ENCODE data around the gene TDRD9. TPM values are rescaled to one million over a fixed set of nuclear protein-coding genes. Genes with fewer than 3 reads are reported as not detected.
"Not testable (repeated sequence)": the region's sequence is repeated elsewhere in the genome, so short reads cannot be mapped to it uniquely, and the experiment has no call there.

Gene TDRD9
- total RNA-seq, 1 experiment from 2014 or later = not detected

- no peak overlapping the region for H3K4me3 ChIP-seq
- no peaks in the 10 kb centered on the region for H3K4me1 ChIP-seq
- H3K36me3 ChIP-seq = no peaks in the 10 kb centered on the region
- no peaks in the 10 kb centered on the region for H3K9me3 ChIP-seq (replicated peaks)
- DNase-seq = no peak
- no peaks in the 10 kb centered on the region for H3K27me3 ChIP-seq
- no peak overlapping the region for H3K27ac ChIP-seq
These were observed 28.9 kb upstream of the TDRD9 start for GRCh38 chr14:103899316-103899715.

DNA sequence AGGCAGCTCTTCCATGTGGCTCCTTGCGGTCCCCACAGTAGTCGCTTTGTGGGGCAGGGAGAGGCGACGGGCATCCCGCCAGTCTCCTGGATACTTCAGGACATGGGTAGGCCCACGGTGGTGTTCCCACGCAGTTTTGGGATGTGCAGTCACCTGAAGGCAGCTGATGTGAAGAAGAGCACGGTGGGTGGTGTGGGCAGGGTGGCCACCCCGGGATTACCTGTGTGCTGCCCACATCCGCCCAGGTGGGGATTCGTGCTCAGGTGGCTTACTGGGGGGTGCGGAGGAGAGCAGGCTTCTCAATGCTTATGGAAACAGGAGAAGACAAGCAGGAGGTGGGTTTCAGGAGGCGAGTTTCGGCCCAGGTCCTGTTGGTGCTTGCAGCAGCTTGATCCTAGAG, 28.4 kb upstream of the TDRD9 start:
- no peak for DNase-seq
- H3K4me3 ChIP-seq = no peak overlapping the region
- no peaks in the 10 kb centered on the region for H3K27me3 ChIP-seq
- no peaks in the 10 kb centered on the region for H3K4me1 ChIP-seq
- no peaks in the 10 kb centered on the region for H3K9me3 ChIP-seq (replicated peaks)
- H3K36me3 ChIP-seq = no peaks in the 10 kb centered on the region
- H3K27ac ChIP-seq = no peak overlapping the region

DNA sequence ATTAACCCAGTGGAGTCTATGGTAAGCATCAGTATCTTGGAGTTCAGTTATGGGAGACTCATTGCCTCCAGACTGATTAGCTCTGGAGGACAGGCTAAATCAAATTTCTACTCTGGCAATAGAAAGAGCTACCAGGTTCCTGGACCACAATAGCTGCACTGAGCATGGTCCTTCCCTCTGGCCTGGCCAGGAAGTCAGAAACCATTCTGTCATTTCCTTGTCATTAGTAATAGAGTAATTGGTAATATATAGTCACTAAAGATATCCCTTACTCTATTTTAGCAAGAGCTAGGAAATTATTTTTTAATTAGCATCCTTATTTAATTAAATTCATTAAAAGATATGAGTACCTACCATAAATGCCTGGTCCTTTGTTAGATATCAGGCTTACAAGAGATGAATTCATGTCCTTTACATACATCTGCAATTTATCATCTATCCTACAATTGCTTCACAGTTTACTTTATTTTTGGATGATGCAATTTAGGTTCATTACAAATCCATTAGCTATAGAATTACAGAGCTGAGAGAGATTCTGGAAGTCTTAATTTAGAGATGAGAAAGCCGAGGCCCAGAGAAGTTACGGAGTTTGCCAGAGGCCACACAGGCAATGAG, 23.7 kb upstream of the TDRD9 start:
- Histone ChIP-seq H3K4me3 (no peak overlapping the region), H3K4me1 (no peaks in the 10 kb centered on the region), H3K27me3 (no peaks in the 10 kb centered on the region)

GRCh38 chr14:103905842-103906456, 22.3 kb upstream of the TDRD9 start:
- Histone ChIP-seq H3K36me3 (no peaks in the 10 kb centered on the region), H3K27ac (no peak overlapping the region), H3K4me1 (peaks cover 3% of the 10 kb centered on the region; the same call in 1 of the 2 replicates), H3K27me3 (no peaks in the 10 kb centered on the region), H3K4me3 (no peak overlapping the region), H3K9me3 (replicated peaks) (no peaks in the 10 kb centered on the region)
- DNase-seq = no peak

More for the DNA sequence above, 23.7 kb upstream of the TDRD9 start:
- DNase-seq = no peak
- H3K9me3 ChIP-seq (replicated peaks) = no peaks in the 10 kb centered on the region
- H3K27ac ChIP-seq = no peak overlapping the region
- no peaks in the 10 kb centered on the region for H3K36me3 ChIP-seq

GRCh38 chr14:103908580-103908979, 19.7 kb upstream of the TDRD9 start:
- no peaks in the 10 kb centered on the region for H3K27me3 ChIP-seq
- no peak overlapping the region for H3K4me3 ChIP-seq
- no peaks in the 10 kb centered on the region for H3K9me3 ChIP-seq (replicated peaks)
- H3K36me3 ChIP-seq = peaks cover 14% of the 10 kb centered on the region
- no peak for DNase-seq
- H3K4me1 ChIP-seq = peaks cover 3% of the 10 kb centered on the region; the same call in 1 of the 2 replicates
- no peak overlapping the region for H3K27ac ChIP-seq

DNA sequence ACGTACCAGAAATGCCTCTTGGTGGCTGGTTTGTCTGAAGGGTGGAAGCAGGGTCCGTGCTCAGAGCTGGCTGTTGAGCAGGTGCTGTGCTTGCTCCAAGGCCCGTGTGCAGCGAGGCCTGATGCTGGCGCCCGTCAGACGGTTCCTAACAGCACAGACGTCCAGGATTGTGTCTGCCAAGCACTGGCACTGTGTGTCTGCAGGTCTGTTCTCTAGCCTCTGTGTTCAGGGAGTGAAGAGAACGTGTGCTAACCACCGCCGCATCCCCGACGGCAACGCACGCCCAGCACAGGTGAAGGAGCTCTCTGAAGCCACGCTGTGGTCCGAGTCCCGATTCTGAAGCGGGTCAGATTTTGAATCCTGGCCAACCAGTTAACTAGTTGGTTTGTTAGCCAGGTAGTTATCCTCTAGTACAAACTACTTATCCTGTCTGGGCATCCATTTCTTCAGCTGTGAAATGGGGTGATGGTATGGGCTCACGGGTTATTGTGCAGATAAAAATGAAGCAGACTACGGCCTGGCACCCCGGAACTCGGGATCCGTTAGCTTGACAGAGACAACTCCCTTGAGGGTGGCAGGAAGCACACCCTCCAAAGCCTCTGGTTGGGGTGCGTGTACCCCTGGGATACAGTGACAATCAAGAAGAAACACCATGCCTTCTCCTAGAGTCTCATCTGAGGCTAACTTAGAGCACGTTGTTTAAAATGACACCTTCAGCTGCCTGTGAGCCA, 18.6 kb upstream of the TDRD9 start:
- peaks cover 3% of the 10 kb centered on the region; the same call in 1 of the 2 replicates for H3K4me1 ChIP-seq
- no peak overlapping the region for H3K4me3 ChIP-seq
- DNase-seq = no peak
- H3K27ac ChIP-seq = no peak overlapping the region
- no peaks in the 10 kb centered on the region for H3K9me3 ChIP-seq (replicated peaks)
- H3K36me3 ChIP-seq = peaks cover 21% of the 10 kb centered on the region
- H3K27me3 ChIP-seq = no peaks in the 10 kb centered on the region

DNA sequence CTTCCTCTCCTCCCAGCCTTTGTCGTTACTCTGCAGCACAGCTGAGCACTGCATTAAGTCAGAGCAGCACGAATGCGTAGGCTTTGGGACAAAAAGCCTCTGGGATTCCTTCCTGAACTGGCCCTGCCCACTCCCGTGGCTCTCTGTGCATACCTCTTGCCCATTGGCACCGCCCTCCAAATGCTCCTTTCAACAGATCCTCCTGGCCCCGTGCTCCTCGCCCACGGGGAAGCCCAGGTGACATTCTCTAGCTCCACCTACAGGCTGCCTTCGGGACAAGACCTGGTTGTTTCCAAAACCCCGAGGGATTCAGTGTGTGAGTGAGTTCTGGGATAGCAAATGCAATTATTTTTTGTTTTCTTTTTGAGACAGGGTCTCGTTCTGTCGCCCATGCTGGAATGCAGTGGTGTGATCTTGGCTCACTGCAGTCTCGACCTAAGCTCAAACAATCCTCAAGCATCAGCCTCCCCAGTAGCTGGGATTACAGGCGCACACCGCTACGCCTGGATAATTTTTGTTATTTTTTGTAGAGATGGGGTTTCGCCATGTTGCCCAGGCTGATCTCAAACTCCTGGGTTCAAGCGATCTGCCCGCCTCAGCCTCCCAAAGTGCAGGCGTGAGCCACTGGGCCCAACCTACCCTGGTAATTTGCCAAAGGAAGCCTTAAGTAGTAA, 17.9 kb upstream of the TDRD9 start:
- peak; percentile 87 to 91 for DNase-seq
- Histone ChIP-seq H3K27me3 (no peaks in the 10 kb centered on the region), H3K9me3 (replicated peaks) (no peaks in the 10 kb centered on the region), H3K36me3 (peaks cover 24% of the 10 kb centered on the region), H3K27ac (no peak overlapping the region), H3K4me1 (peaks cover 3% of the 10 kb centered on the region; the same call in 1 of the 2 replicates), H3K4me3 (no peak overlapping the region)

DNA sequence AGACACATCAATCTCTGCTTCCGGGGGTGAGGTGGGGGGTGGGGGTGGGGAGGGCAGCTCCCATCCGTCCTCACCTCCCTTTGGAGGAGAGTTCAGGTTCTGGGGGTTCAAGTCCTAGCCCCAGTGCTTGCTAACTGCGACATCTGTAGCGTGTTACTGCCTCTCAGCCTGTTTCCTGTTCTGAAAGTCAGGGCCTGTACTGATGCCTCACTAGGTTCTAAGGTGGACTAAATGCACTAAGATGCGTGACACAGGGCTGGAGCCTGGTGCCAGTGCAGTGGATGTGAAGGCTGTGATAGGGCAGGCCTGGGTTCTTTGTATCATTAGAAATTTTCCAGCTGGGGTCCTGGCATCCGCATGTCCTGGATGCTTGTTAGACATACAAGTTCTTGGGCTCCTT, 17.3 kb upstream of the TDRD9 start:
- no peak overlapping the region for H3K4me3 ChIP-seq
- no peak overlapping the region for H3K27ac ChIP-seq
- peaks cover 27% of the 10 kb centered on the region for H3K36me3 ChIP-seq
- no peaks in the 10 kb centered on the region for H3K9me3 ChIP-seq (replicated peaks)
- H3K4me1 ChIP-seq = peaks cover 3% of the 10 kb centered on the region; the same call in 1 of the 2 replicates
- DNase-seq = no peak
- H3K27me3 ChIP-seq = no peaks in the 10 kb centered on the region

DNA sequence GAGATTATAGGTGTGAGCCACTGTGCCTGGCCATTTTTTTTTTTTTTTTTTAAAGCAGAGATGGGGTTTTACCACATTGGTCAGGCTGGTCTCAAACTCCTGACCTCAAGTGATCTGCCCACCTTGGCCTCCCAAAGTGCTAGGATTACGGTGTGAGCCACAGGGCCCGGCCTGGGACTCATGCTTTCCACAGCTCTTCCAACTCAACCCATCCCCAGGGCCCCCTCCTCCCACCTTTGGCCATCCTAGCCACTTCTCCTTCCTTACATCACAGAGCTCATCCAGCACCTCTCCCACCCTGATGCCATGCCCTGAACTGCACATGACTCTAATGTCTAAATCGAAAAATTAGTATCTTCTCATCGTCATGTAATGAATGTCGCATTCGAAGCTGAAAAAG, 12.6 kb upstream of the TDRD9 start:
- no peak overlapping the region for H3K27ac ChIP-seq
- no peaks in the 10 kb centered on the region for H3K4me1 ChIP-seq
- DNase-seq = no peak
- H3K4me3 ChIP-seq = no peak overlapping the region
- no peaks in the 10 kb centered on the region for H3K9me3 ChIP-seq (replicated peaks)
- no peaks in the 10 kb centered on the region for H3K27me3 ChIP-seq
- peaks cover 37% of the 10 kb centered on the region for H3K36me3 ChIP-seq

- Histone ChIP-seq H3K4me1 (no peaks in the 10 kb centered on the region), H3K36me3 (peaks cover 37% of the 10 kb centered on the region), H3K27me3 (no peaks in the 10 kb centered on the region), H3K27ac (no peak overlapping the region), H3K4me3 (no peak overlapping the region), H3K9me3 (replicated peaks) (no peaks in the 10 kb centered on the region)
- no peak for DNase-seq
These were observed 11.5 kb upstream of the TDRD9 start for GRCh38 chr14:103916636-103917262.

DNA sequence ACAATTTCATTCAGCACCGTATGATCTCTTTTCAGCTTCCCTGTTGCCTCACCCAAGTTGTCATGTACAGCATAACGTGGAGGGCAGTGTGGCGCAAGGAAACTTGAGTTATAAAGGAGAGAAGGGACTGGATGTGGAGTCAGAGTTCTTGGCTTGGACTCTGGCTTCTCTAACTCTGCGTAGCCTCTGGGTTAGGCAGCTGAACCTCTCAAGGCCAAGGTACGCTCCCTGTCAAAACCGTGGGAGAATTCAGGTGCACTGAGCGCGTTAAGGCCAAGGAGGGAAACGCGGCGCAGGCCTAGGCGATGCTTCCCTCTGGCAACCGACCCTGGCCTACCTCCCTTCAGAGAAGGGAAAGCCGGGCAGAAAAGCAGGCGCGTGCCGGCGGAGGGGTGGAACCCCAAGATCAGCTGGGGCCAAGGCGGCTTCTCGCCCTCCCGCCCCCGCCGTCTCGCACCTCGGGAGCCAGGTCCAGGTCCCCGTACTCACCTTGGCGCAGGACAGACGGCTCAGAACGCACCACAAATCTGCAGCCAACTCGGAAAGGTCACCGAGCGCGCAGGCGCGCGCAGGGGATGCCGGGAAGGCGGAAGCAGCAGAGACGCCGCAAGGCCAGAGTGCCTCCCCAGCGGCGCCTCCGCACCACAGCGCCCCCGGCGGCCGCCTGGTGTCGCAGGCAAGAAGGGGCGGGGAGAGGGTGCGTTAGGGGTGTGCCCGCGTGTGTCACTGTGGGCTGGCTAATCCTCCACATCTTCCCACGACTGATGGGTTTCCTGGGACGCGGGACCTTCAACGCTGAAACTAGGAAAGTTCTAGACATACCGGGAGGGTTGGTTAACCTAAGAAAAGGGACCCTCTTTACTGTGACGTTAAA, 7.0 kb upstream of the TDRD9 start:
- DNase-seq = peak; percentile 92 to 96
- peak overlapping the region; percentile 43 for H3K27ac ChIP-seq
- H3K9me3 ChIP-seq (replicated peaks) = no peaks in the 10 kb centered on the region
- peaks cover 11% of the 10 kb centered on the region for H3K36me3 ChIP-seq
- no peaks in the 10 kb centered on the region for H3K27me3 ChIP-seq
- H3K4me3 ChIP-seq = peak overlapping the region; percentile 75
- H3K4me1 ChIP-seq = no peaks in the 10 kb centered on the region

DNA sequence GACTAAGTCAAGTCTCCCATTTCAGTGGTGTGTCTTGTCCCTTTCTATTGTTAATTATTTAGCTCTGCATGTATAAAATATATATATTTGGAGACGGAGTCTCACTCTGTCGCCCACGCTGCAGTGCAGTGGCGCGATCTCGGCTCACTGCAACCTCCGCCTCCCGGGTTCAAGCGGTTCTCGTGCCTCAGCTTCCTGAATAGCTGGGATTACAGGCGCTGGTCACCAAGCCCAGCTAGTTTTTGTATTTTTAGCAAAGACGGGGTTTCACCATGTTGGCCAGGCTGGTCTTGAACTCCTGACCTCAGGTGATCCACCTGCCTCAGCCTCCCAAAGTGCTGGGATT, 6.4 kb upstream of the TDRD9 start:
- H3K4me3 ChIP-seq = peak overlapping the region; percentile 75
- not testable (repeated sequence) for H3K36me3 ChIP-seq; H3K27me3 ChIP-seq; H3K27ac ChIP-seq; H3K9me3 ChIP-seq (replicated peaks); DNase-seq; H3K4me1 ChIP-seq

DNA sequence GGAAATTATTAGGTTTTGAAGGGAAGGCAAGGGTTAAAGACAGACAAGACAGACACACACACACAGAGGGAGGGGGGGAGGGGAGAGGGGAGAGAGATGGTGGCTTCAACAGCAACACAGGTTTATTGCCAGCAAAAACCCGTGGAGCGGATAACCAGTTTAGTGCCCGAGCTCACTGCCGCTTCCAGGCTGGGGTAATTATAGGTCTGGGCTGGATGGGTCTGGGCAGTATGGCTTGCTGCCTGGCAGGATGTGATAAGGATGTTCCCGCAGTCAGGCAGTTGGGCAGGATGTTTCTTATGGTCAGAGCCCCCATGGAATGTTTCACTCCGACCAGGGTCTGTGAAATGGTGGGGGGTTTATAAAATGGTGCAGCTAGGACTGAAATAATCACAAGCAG, 4.4 kb upstream of the TDRD9 start:
- no peak overlapping the region for H3K4me3 ChIP-seq
- H3K27ac ChIP-seq = no peak overlapping the region
- no peaks in the 10 kb centered on the region for H3K36me3 ChIP-seq
- no peaks in the 10 kb centered on the region for H3K27me3 ChIP-seq
- DNase-seq = peak in 1 of 2 experiments; percentile 18
- H3K9me3 ChIP-seq (replicated peaks) = no peaks in the 10 kb centered on the region
- no peaks in the 10 kb centered on the region for H3K4me1 ChIP-seq

- no peak overlapping the region for H3K4me3 ChIP-seq
- H3K27ac ChIP-seq = no peak overlapping the region
- no peaks in the 10 kb centered on the region for H3K27me3 ChIP-seq
- H3K9me3 ChIP-seq (replicated peaks) = no peaks in the 10 kb centered on the region
- H3K36me3 ChIP-seq = no peaks in the 10 kb centered on the region
- no peaks in the 10 kb centered on the region for H3K4me1 ChIP-seq
- no peak for DNase-seq
These were observed 2.9 kb upstream of the TDRD9 start for GRCh38 chr14:103925316-103925715.

Measured in SJCRH30 (cell line).